Gastroesophageal sphincter (tissue), 4 donors: ENCODE measurements around the gene NAPG. TPM values are rescaled to one million over a fixed set of nuclear protein-coding genes. Genes with fewer than 3 reads are reported as not detected.

ENCODE experiments used
- ATAC-seq: fragments of 150-250 bp; one replicate; pipeline ENCODE4 v1.9.1; 2016; ENCODE audit warnings: mild to moderate bottlenecking, moderate library complexity
- H3K27ac ChIP-seq, 4 donors: fragments of 200-600 bp; sonication (generic) in 3 of 4; 1 replicate in 3 of 4; 2 replicates in 1 of 4; pipeline ENCODE4 v1.5.1; 2016 to 2019
- H3K27me3 ChIP-seq: fragments of 200-600 bp; sonication (generic); one replicate; pipeline ENCODE4 v1.5.1; 2019
- H3K36me3 ChIP-seq, 2 donors: fragments of 200-600 bp; sonication (generic); one replicate each; pipeline ENCODE4 v1.5.1; 2019; ENCODE audit warnings: control low read depth in 1 of 2
- H3K4me1 ChIP-seq, 3 donors: fragments of 200-600 bp; sonication (generic); 1 replicate in 2 of 3; 2 replicates in 1 of 3; pipeline ENCODE4 v1.5.1; 2016 to 2019; ENCODE audit warnings: control low read depth in 2 of 3
- H3K4me3 ChIP-seq, 2 donors: fragments of 200-600 bp; sonication (generic); one replicate each; pipeline ENCODE4 v1.5.1; 2019; ENCODE audit warnings: mild to moderate bottlenecking in 1 of 2, moderate library complexity in 1 of 2
- H3K9me3 ChIP-seq, 3 donors: fragments of 200-600 bp; sonication (generic); one replicate each; pipeline ENCODE4 v1.5.1; 2017 to 2019; ENCODE audit warnings: control low read depth in 2 of 3
- EP300 ChIP-seq: sonication (generic); formaldehyde crosslinking; IDR thresholded peaks from one replicate; pipeline ENCODE4 v1.6.1; 2017; ENCODE audit warnings: antibody characterized with exemption, mild to moderate bottlenecking
- POLR2A ChIP-seq, 2 donors: fragments of 450-650 bp; IDR thresholded peaks; one replicate each; pipeline ENCODE4 v1.6.1; 2017; ENCODE audit warnings: antibody characterized with exemption in 2 of 2, mild to moderate bottlenecking in 2 of 2, moderate library complexity in 1 of 2
- POLR2AphosphoS5 ChIP-seq: sonication (generic); formaldehyde crosslinking; IDR thresholded peaks from one replicate; pipeline ENCODE4 v1.6.1; 2017; ENCODE audit warnings: antibody characterized with exemption
- WGBS, 2 donors: methylation state at CpG; one replicate each; pipeline ENCODE4 v1.1.5; 2018; ENCODE audit warnings: low coverage in 1 of 2; 5-methylcytosine and 5-hydroxymethylcytosine counted together
- total RNA-seq, 4 donors: library from RNA; depleted of rRNA; stranded (reverse); fragments of >200 nt; gene quantifications; one replicate each; pipeline ENCODE4 v1.1.0, GENCODE V29; 2016
- TF ChIP-seq, protein P1 (sequence below), 4 experiments: fragments of 200-600 bp in 2 of 4; fragments of 450-650 bp in 2 of 4; sonication (generic) in 1 of 4; IDR thresholded peaks; one replicate each; pipeline ENCODE4 v1.5.1; 2017 to 2019; ENCODE audit warnings: antibody characterized with exemption in 4 of 4, mild to moderate bottlenecking in 2 of 4, moderate library complexity in 2 of 4

The NAPG gene
- total RNA-seq, 4 donors from 2014 or later, result 39.2 to 57.5 (median 45.0) TPM

DNA sequence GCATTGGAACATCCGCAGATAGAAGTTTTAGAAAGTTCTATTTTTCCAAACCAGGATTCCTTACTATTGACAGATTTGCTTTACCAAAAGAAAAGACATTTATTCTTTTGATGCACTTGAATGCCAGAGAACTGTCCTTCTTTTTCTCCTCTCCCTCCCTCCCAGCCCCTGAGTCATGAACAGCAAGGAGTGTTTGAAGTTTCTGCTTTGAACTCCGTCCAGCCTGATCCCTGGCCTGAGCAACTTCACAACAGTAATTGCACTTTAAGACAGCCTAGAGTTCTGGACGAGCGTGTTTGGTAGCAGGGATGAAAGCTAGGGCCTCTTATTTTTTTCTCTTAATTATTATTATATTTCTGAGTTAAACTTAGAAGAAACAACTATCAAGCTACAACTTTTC lies 37.8 kb upstream of the NAPG start:
- TF ChIP-seq POLR2A (IDR thresholded peaks at IDR 0.05), result no peak
- TF ChIP-seq POLR2AphosphoS5, result peak; percentile 14

DNA sequence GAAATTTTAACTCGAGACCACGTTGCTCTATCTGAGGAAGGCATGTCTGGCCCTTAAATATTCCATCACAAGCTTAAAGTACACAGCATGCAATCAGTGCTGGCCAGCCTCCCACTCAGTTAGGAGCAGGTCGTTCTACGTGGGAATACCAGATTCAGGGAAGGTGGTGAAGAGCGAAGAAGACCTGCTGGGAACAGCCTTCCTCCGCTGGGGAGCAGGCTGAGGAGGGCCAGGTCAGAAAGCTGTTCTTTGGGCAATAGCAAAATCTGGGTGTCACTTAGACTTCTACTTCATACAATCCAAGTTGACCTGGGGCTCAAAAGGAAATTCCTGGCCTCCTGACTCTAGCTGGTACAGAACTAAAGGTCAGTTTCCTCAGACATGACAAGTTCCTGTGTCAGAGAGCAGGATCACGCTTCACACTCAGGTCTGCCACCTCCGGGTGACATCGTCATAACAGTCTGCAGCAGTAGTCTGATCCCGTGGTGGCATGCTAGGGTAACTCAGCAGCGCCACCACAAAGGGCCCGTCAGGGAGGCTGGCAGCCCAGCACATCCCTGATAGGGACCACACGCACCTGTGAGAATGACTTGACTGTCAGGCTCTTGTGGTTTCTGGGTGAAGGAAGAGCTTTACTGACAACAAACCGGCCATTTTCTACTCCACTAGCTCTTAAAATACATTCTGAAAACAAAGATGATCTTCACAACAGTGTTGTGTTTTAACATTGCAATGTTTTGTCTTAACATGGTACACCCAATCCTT lies 35.2 kb upstream of the NAPG start:
- no peak for ATAC-seq
- H3K36me3 ChIP-seq, result peaks cover 0 to 36% of the 10 kb centered on the region in 2 donors
- no peaks in the 10 kb centered on the region for H3K9me3 ChIP-seq
- no peak overlapping the region for H3K27ac ChIP-seq
- H3K4me3 ChIP-seq, result no peak overlapping the region
- WGBS, 2 donors, result 94 to 100% methylated on average over 2 to 5 of the region's 14 CpGs
- TF ChIP-seq EP300 (no peak), POLR2A (IDR thresholded peaks at IDR 0.05) (no peak), POLR2AphosphoS5 (no peak)
- TF ChIP-seq, protein P1, sequence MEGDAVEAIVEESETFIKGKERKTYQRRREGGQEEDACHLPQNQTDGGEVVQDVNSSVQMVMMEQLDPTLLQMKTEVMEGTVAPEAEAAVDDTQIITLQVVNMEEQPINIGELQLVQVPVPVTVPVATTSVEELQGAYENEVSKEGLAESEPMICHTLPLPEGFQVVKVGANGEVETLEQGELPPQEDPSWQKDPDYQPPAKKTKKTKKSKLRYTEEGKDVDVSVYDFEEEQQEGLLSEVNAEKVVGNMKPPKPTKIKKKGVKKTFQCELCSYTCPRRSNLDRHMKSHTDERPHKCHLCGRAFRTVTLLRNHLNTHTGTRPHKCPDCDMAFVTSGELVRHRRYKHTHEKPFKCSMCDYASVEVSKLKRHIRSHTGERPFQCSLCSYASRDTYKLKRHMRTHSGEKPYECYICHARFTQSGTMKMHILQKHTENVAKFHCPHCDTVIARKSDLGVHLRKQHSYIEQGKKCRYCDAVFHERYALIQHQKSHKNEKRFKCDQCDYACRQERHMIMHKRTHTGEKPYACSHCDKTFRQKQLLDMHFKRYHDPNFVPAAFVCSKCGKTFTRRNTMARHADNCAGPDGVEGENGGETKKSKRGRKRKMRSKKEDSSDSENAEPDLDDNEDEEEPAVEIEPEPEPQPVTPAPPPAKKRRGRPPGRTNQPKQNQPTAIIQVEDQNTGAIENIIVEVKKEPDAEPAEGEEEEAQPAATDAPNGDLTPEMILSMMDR (IDR thresholded peaks at IDR 0.05), result no peak
- H3K27me3 ChIP-seq, result no peaks in the 10 kb centered on the region
- peaks cover 0 to 14% (median 0%) of the 10 kb centered on the region in 3 donors for H3K4me1 ChIP-seq

More for the DNA sequence above, 37.8 kb upstream of the NAPG start:
- H3K9me3 ChIP-seq, result no peaks in the 10 kb centered on the region
- no peak for ATAC-seq
- peaks cover 0 to 41% of the 10 kb centered on the region in 2 donors for H3K36me3 ChIP-seq
- peaks cover 0 to 16% (median 0%) of the 10 kb centered on the region in 3 donors for H3K4me1 ChIP-seq
- H3K27ac ChIP-seq, result no peak overlapping the region
- no peak overlapping the region for H3K4me3 ChIP-seq
- no peaks in the 10 kb centered on the region for H3K27me3 ChIP-seq
- 26 to 47% methylated on average over 2 to 4 of the region's 4 CpGs for WGBS, 2 donors

DNA sequence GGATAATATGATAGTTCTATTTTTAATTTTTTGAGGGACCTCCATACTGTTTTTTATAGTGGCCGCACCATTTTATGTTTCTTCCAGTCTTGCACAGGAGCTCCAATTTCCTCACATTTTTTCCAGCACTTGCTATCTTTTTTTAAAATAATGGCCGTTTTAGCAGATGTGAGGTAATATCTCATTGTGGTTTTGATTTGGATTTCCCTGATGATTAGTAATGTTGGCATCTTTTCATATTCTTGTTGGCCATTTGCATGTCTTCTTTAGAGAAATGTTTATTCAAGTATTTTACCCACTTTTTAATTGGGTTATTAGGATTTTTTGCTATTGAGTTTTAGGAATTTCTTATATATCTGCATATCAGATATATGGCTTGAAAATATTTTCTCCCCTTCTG lies 29.9 kb upstream of the NAPG start:
- Histone ChIP-seq H3K27ac (no peak overlapping the region), H3K4me3 (no peak overlapping the region), H3K9me3 (no peaks in the 10 kb centered on the region), H3K4me1 (no peaks in the 10 kb centered on the region), H3K27me3 (no peaks in the 10 kb centered on the region), H3K36me3 (no peaks in the 10 kb centered on the region)
- TF ChIP-seq EP300 (no peak), POLR2A (IDR thresholded peaks at IDR 0.05) (no peak), POLR2AphosphoS5 (no peak)
- TF ChIP-seq, protein P1 (IDR thresholded peaks at IDR 0.05), result no peak
- ATAC-seq, result no peak
- WGBS, 2 donors, result 69 to 75% methylated on average over 2 of the region's 2 CpGs

DNA sequence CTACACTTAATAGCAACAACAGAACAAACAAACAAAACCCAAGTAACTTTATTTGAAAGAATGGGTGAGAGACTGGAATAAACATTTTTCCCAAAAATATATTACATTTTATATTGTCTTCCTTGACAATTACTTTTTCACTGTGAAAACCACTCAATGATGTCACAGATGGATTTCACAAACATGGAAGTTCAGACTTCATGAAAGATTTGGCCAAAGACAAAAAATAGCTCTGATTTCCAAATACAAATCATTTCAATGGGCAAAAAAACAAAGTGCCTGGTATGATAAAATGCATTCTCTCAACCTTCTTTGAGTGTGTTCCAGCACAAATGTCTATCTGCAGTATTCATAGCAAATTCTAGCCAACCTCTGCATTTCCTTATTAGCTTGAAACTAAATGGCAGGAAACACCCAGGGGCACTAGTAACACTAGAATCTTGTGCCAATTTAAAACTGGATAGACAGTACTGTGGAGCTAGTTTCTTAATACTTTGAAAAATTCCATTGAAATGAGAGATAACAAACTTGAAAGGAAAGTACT lies 28.5 kb upstream of the NAPG start:
- no peaks in the 10 kb centered on the region for H3K4me1 ChIP-seq
- no peaks in the 10 kb centered on the region for H3K9me3 ChIP-seq
- H3K27me3 ChIP-seq, result no peaks in the 10 kb centered on the region
- TF ChIP-seq EP300 (no peak), POLR2A (IDR thresholded peaks at IDR 0.05) (no peak), POLR2AphosphoS5 (no peak)
- TF ChIP-seq, protein P1 (IDR thresholded peaks at IDR 0.05), result no peak
- no peaks in the 10 kb centered on the region for H3K36me3 ChIP-seq
- peak; percentile 60 for ATAC-seq
- H3K27ac ChIP-seq, result no peak overlapping the region
- H3K4me3 ChIP-seq, result no peak overlapping the region

DNA sequence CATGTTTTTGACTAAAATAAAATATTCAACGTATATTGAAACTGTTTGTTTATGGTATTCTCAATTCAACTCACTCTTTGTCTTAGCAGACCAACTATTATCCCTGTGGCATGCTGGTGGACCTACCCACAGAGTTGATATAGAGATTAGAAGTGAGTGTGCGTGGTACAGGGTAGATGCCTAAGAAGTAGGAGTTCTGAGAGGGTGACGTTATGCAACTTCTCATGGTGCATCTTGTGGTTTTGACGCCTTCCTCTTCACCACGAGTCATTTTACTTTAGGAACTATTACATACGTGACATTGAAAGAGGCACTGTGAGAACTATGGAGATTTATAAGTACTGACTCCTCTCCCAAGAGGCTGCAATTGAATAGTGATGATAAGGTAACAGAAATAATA lies 26.6 kb upstream of the NAPG start:
- Histone ChIP-seq H3K9me3 (no peaks in the 10 kb centered on the region), H3K4me1 (no peaks in the 10 kb centered on the region), H3K27ac (no peak overlapping the region), H3K36me3 (no peaks in the 10 kb centered on the region), H3K4me3 (no peak overlapping the region), H3K27me3 (no peaks in the 10 kb centered on the region)
- WGBS, 2 donors, result 80 to 81% methylated on average over 3 to 6 of the region's 6 CpGs
- ATAC-seq, result no peak
- TF ChIP-seq POLR2AphosphoS5 (no peak), POLR2A (IDR thresholded peaks at IDR 0.05) (no peak), EP300 (no peak)
- TF ChIP-seq, protein P1 (IDR thresholded peaks at IDR 0.05), result no peak
